Measurements from ENCODE around the gene BACE1. TPM values are rescaled to one million over a fixed set of nuclear protein-coding genes. Genes with fewer than 3 reads are reported as not detected.

BACE1 gene
- total RNA-seq, 1 donor: 45.6 TPM

DNA sequence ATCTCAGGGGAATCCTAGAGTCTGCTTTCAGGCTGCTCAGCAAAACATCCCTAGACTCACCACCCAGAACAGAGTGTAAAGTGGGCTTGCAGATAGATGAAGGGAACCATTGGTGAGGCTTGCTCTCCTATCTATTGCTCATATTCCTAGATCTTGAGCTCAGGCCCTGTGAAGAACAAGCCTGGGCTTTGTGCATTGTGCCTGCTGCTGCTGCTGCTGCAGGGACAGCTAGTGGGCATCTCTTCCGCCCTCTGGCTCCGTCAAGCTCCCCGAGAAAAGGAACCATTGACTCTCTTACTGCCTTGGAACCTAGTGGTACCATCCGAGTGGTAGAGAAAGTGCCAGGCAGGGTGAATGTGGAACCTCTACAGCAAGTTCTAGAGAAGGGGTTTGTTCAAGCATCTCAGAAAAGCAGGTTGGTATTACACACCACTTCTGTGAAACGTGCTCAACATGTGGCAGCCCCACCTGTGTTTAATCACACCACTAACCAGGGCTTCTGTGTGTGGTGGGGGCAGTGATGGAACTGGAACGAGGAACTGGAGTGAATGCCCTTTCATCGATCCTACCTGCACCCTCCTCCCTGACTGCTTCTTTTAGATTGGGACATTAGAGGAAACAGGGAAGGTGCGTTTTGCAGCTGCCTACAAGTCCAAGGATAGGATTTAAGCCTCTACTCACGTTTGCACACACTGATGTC, 20.5 kb downstream of the BACE1 start:
- H3K79me2 ChIP-seq (ENCODE audit: insufficient read depth, low read length): no peaks in the 10 kb centered on the region
- H3K4me2 ChIP-seq (ENCODE audit: insufficient read depth, low read length): no peak overlapping the region

GRCh38 chr11:117292616-117293015, 23.4 kb downstream of the BACE1 start:
- H4K20me1 ChIP-seq (ENCODE audit: insufficient read depth, low read length): no peaks in the 10 kb centered on the region
- H3K4me2 ChIP-seq (ENCODE audit: insufficient read depth, low read length): no peak overlapping the region
- no peaks in the 10 kb centered on the region for H3K9me3 ChIP-seq (ENCODE audit: low read depth, low read length)
- no peak overlapping the region for H3K4me3 ChIP-seq (ENCODE audit: insufficient read depth, low read length)
- no peak overlapping the region for H3K27ac ChIP-seq (ENCODE audit: low read depth, low read length)
- H3K27me3 ChIP-seq (ENCODE audit: insufficient read depth, low read length): no peaks in the 10 kb centered on the region
- TF ChIP-seq, protein P1, sequence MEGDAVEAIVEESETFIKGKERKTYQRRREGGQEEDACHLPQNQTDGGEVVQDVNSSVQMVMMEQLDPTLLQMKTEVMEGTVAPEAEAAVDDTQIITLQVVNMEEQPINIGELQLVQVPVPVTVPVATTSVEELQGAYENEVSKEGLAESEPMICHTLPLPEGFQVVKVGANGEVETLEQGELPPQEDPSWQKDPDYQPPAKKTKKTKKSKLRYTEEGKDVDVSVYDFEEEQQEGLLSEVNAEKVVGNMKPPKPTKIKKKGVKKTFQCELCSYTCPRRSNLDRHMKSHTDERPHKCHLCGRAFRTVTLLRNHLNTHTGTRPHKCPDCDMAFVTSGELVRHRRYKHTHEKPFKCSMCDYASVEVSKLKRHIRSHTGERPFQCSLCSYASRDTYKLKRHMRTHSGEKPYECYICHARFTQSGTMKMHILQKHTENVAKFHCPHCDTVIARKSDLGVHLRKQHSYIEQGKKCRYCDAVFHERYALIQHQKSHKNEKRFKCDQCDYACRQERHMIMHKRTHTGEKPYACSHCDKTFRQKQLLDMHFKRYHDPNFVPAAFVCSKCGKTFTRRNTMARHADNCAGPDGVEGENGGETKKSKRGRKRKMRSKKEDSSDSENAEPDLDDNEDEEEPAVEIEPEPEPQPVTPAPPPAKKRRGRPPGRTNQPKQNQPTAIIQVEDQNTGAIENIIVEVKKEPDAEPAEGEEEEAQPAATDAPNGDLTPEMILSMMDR (IDR thresholded peaks at IDR 0.05; ENCODE audit: extremely low read depth, low read depth, low read length): no peak
- DNase-seq (ENCODE audit: insufficient read length, low spot score, missing footprints): no peak
- no peak overlapping the region for H2AFZ ChIP-seq (ENCODE audit: low read length)
- H3K36me3 ChIP-seq (ENCODE audit: insufficient read depth, low read length): peaks cover 67% of the 10 kb centered on the region
- no peaks in the 10 kb centered on the region for H3K4me1 ChIP-seq (ENCODE audit: insufficient read depth, low read length)
- no peaks in the 10 kb centered on the region for H3K79me2 ChIP-seq (ENCODE audit: insufficient read depth, low read length)

More for the DNA sequence above, 20.5 kb downstream of the BACE1 start:
- Histone ChIP-seq H3K4me1 (ENCODE audit: insufficient read depth, low read length) (peaks cover 8% of the 10 kb centered on the region), H3K36me3 (ENCODE audit: insufficient read depth, low read length) (peaks cover 39% of the 10 kb centered on the region), H3K4me3 (ENCODE audit: insufficient read depth, low read length) (no peak overlapping the region), H2AFZ (ENCODE audit: low read length) (no peak overlapping the region), H3K9me3 (ENCODE audit: low read depth, low read length) (no peaks in the 10 kb centered on the region), H3K27ac (ENCODE audit: low read depth, low read length) (no peak overlapping the region), H4K20me1 (ENCODE audit: insufficient read depth, low read length) (no peaks in the 10 kb centered on the region), H3K27me3 (ENCODE audit: insufficient read depth, low read length) (no peaks in the 10 kb centered on the region)
- TF ChIP-seq, protein P1 (IDR thresholded peaks at IDR 0.05; ENCODE audit: extremely low read depth, low read depth, low read length): no peak
- DNase-seq (ENCODE audit: insufficient read length, low spot score, missing footprints): no peak

- TF ChIP-seq, protein P1 (IDR thresholded peaks at IDR 0.05; ENCODE audit: extremely low read depth, low read depth, low read length): no peak
- Histone ChIP-seq H3K27ac (ENCODE audit: low read depth, low read length) (no peak within 1 kb of the TSS), H2AFZ (ENCODE audit: low read length) (no peak within 1 kb of the TSS)
Observed at GRCh38 chr11:117290809-117291396, 25.2 kb downstream of the BACE1 start, which contains the start of gene BACE1-AS. TSS of gene BACE1-AS (plus strand) at chr11:117291346.

GRCh38 chr11:117289795-117290194, 26.3 kb downstream of the BACE1 start:
- H3K36me3 ChIP-seq (ENCODE audit: insufficient read depth, low read length): peaks cover 90% of the 10 kb centered on the region
- H3K4me3 ChIP-seq (ENCODE audit: insufficient read depth, low read length): no peak overlapping the region
- no peaks in the 10 kb centered on the region for H3K9me3 ChIP-seq (ENCODE audit: low read depth, low read length)
- TF ChIP-seq, protein P1 (IDR thresholded peaks at IDR 0.05; ENCODE audit: extremely low read depth, low read depth, low read length): no peak
- no peak overlapping the region for H3K27ac ChIP-seq (ENCODE audit: low read depth, low read length)
- no peaks in the 10 kb centered on the region for H4K20me1 ChIP-seq (ENCODE audit: insufficient read depth, low read length)
- no peaks in the 10 kb centered on the region for H3K4me1 ChIP-seq (ENCODE audit: insufficient read depth, low read length)
- H3K27me3 ChIP-seq (ENCODE audit: insufficient read depth, low read length): no peaks in the 10 kb centered on the region
- no peak overlapping the region for H2AFZ ChIP-seq (ENCODE audit: low read length)
- H3K79me2 ChIP-seq (ENCODE audit: insufficient read depth, low read length): no peaks in the 10 kb centered on the region
- no peak overlapping the region for H3K4me2 ChIP-seq (ENCODE audit: insufficient read depth, low read length)
- DNase-seq (ENCODE audit: insufficient read length, low spot score, missing footprints): no peak

More at GRCh38 chr11:117290809-117291396, 25.2 kb downstream of the BACE1 start, which contains the start of gene BACE1-AS:
- no peaks in the 10 kb centered on the region for H3K27me3 ChIP-seq (ENCODE audit: insufficient read depth, low read length)
- H3K4me3 ChIP-seq (ENCODE audit: insufficient read depth, low read length): no peak within 1 kb of the TSS
- no peaks in the 10 kb centered on the region for H3K79me2 ChIP-seq (ENCODE audit: insufficient read depth, low read length)
- no peak within 1 kb of the TSS for H3K4me2 ChIP-seq (ENCODE audit: insufficient read depth, low read length)
- no peaks in the 10 kb centered on the region for H4K20me1 ChIP-seq (ENCODE audit: insufficient read depth, low read length)
- no peaks in the 10 kb centered on the region for H3K9me3 ChIP-seq (ENCODE audit: low read depth, low read length)
- DNase-seq (ENCODE audit: insufficient read length, low spot score, missing footprints): no peak
- peaks cover 81% of the 10 kb centered on the region for H3K36me3 ChIP-seq (ENCODE audit: insufficient read depth, low read length)
- no peaks in the 10 kb centered on the region for H3K4me1 ChIP-seq (ENCODE audit: insufficient read depth, low read length)

Data from osteoblast (primary cell).